ELF-1 (cell line): Measurements from ENCODE around the gene PRAF2.

Source experiments
- DNase-seq: peaks from one replicate; pipeline ENCODE4 v3.0.0-alpha.2; 2016; ENCODE audit warnings: low read depth, low spot score

The PRAF2 gene

GRCh38 chrX:49042581-49043219, 31.1 kb downstream of the PRAF2 start:
- DNase-seq, result no peak

GRCh38 chrX:49041744-49042580, 31.8 kb downstream of the PRAF2 start:
- DNase-seq, result peak; percentile 71

- no peak for DNase-seq
These were observed 33.3 kb downstream of the PRAF2 start for GRCh38 chrX:49040376-49040955.

GRCh38 chrX:49039598-49040375, 34.0 kb downstream of the PRAF2 start:
- peak; percentile 100 for DNase-seq

GRCh38 chrX:49037883-49038475, 35.8 kb downstream of the PRAF2 start:
- DNase-seq, result no peak

- no peak for DNase-seq
These were observed 43.5 kb downstream of the PRAF2 start for GRCh38 chrX:49030283-49030682.

GRCh38 chrX:49029876-49030275, 43.9 kb downstream of the PRAF2 start:
- peak; percentile 81 for DNase-seq
